MV-4-11 (cell line): ENCODE data around the gene KCNK13.
"Not testable (repeated sequence)": the region's sequence is repeated elsewhere in the genome, so short reads cannot be mapped to it uniquely, and the experiment has no call there.

Source experiments
- DNase-seq: peaks from one replicate; lab custom pipeline; 2025; lab: John Stamatoyannopoulos, UW

KCNK13 gene

GRCh38 chr14:90060965-90061684 lies 669 bp upstream of the KCNK13 start:
- no peak for DNase-seq

DNA sequence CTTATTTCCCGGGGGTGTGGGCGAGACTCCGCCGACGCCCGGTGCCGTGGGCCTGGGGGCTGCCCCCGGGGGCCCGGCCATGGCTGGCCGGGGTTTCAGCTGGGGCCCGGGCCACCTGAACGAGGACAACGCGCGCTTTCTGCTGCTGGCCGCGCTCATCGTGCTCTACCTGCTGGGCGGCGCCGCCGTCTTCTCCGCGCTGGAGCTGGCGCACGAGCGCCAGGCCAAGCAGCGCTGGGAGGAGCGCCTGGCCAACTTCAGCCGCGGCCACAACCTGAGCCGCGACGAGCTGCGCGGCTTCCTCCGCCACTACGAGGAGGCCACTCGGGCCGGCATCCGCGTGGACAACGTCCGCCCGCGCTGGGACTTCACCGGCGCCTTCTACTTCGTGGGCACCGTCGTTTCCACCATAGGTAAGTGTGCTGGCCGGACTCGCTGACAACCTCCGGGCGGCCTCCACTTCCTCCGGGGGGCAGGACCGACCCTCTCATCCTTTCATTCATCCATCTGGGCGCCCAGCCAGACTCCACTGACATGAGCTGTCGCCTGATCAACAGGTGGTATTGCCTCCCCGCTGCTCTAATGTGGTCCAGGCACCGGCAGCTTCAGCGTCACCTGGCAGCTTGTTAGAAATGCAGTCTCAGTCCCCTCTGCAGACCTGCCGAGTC lies 467 bp downstream of the KCNK13 start:
- no peak for DNase-seq

DNA sequence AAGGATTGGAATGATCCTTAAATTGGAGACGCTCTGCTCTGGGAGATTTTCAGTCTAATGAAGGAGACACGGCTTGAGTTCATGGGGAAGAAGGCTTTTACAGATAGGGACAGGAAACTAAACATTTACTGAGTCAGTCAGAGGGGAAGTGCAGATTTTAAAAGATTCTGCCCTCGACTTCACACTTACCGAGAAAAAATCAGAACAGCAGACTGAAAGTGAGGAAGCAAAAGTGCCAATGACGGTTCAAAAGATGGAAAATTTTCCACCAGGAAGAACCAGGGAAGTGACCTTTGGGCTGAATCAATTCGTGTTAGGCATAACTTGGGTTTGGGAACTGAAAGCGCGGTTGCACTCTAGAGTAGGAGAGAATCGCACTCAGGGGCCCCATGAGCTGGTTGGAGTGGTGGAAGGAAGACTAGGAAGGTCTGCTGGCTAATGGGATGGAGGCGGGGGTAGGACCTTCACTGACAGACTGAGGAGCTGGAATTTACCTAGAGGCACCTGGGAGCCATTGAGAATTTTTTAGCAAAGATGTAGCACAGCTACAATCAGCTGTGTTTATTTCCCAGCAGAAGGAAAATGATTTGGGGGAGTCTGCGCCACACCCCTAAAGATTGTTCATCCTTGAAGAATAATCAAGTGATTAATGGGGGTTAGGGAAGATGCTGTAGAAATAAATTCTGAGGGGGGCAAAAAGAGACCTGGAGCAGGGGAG lies 1.2 kb downstream of the KCNK13 start:
- DNase-seq, result peak; percentile 37

DNA sequence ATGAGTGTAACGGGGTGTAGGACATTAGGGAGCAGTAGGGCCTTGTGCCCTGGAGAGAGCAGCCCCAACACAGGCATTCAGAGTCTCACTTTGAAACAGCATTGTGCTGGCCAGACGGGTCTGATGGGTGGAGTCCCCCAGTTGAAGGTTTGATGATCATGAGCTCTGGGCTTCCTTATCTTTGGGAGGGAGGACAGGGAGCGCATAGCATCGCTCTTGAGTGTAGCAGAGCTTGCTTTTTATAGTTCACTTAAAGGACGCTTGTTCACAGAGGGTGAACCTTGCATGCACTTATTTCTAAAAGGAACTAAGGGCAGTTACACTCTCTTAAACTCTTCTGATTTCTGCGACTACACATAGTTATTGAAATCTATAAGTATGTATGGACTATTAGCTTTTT lies 10.6 kb downstream of the KCNK13 start:
- no peak for DNase-seq

DNA sequence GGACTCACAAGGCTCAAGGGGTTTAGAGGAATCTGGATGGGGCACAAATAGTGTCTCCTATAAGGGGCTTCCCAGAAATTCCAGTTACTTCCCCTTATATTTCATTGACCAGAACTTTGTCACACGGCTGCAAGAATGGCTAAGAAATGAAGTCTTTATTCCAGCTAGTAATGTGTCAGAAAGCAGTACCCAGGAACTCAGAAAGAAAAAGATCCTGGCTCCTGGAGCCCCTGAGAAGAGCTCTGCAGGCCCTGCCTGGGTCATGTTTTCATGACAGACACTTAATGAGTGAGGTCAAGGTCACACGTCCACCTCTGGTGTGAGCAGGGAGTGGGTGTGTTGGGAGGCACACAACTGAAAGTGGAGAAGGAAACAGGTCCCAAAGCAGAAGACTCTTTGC lies 17.8 kb downstream of the KCNK13 start:
- DNase-seq, result no peak

- DNase-seq, result peak; percentile 100
These were observed 25.6 kb downstream of the KCNK13 start for GRCh38 chr14:90087433-90087832.

DNA sequence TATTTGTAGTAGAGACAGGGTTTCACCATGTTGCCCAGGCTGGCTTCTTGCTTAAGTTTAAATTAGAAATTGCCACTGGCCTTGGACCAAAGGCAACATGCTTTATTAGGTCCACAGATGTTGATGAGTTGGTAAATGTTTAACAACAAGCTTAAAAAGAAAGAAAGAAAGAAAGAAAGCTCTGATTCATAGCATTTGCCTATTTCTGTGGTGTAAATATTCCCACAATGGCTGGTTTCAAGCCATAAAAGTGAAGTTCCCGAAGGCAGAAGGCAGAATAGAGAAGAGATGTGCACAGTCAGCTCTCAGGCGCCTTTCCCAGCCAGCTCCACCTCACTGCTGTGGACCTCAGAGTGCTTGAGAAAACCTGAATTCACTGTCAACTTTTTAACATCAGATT lies 26.4 kb downstream of the KCNK13 start:
- no peak for DNase-seq

DNA sequence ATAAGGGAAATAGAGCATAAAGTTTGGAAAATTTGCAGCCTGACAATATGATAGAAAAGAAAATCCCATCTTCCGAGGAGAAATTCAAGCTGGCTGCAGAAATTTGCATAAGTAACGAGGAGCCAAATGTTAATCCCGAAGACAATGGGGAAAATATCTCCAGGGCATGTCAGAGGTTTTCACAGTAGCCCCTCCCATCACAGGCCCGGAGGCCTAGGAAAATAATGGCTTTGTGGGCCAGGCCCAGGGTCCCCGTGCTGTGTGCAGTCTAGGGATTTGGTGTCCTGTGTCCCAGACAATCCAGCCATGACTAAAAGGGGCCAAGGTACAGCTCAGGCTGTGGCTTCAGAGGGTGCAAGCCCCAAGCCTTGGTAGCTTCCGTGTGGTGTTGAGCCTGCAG lies 27.7 kb downstream of the KCNK13 start:
- DNase-seq, result not testable (repeated sequence)

- DNase-seq, result no peak
These were observed 29.6 kb downstream of the KCNK13 start for GRCh38 chr14:90091393-90091792.

GRCh38 chr14:90093942-90094595 lies 32.3 kb downstream of the KCNK13 start:
- peak; percentile 94 for DNase-seq

DNA sequence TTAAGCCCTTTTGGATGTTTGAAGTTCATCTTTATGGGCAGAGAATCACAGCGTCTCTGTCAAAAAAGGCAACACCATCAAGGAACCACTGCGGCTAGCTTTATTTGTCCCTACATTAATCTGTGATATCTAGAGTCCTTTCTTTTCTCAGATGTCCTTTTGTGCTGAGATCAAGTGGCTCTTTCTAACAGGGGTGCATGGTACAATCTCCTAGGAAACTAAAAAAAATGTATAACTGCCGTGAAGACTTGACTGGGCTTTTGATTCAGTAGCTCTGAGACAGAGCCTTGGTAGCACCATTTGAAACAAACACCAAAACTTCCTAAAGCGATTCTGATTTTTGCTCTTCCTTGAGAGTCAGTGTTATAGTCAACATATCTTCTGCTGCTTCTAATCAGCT lies 33.3 kb downstream of the KCNK13 start:
- DNase-seq, result no peak

DNA sequence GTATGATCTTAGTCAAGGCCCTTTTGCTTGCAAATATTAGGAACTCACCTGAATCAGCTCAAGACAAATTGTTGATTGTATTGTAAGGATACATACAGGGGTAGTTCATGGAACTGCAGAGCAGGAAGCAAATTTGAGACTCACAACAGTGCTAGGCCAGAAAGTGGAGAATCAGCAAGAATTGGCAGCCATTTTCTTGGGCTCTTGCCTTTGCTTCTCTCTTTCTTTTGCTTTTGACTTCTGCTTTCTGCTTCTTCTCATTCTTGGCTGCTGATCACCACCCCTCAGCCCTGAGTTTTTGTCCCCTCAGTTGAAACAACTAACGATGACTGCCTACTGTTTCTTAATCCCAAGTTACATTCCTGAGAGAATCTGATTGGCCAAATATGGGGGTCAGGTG lies 34.8 kb downstream of the KCNK13 start:
- peak; percentile 5 for DNase-seq

- DNase-seq, result no peak
These were observed 42.0 kb downstream of the KCNK13 start for GRCh38 chr14:90103808-90104207.

DNA sequence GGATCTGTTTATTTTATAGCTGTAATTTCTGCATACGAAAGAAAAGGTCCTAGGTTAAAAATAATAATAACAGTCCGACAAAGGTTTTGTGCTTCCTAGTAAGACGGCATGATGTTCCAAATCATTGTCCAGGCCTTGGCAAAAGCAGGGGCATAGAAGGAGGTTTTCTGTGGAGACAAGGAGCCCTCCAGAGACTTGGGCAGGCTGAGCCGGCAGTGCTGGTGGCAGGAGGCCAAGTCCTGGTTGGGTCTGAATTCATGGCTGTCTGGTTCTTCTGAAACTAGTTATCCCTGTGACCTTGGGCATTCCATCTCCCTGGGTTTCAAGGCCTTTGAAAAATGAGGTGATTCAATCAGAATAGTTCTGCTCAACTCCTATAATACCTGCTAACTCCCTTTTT lies 44.0 kb downstream of the KCNK13 start:
- no peak for DNase-seq

DNA sequence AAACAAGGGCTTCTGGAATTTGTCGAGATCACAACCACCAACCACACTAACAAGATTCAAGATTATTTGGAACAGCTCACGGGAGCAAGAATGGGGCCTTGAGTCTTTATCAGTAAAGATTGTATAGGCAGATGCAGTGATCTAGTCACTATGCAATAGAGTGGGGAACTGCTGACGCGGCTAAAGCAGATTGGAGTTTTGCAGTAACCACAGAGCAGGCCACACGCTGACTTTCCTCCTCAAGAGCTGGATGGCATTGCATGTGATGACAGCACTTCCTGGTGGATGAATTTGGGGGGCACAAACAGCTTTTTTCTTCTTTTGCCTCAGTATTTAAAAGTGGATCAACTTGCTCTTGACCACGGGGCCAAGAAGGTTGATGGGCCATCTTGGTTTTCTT lies 46.0 kb downstream of the KCNK13 start:
- peak; percentile 79 for DNase-seq

DNA sequence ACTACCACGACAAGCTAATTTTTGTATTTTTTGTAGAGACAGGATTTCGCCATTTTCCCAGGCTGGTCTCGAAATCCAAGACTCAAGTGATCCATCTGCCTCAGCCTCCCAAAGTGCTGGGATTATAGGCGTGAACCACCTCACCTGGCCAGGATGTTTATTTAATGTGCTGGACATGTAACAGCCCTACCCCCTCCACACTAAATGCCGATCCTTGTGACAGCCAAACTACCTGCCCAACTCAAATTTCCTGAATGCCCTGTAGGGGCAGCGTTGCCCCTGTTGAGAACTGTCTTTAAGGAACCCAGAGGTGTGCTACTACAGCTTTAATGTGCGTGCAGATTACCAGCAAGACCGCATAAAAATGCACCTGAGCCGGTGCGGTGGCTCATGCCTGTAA lies 48.1 kb downstream of the KCNK13 start:
- DNase-seq, result peak; percentile 25

- no peak for DNase-seq
These were observed 50.2 kb downstream of the KCNK13 start for GRCh38 chr14:90111895-90112534.

GRCh38 chr14:90114554-90114953 lies 52.8 kb downstream of the KCNK13 start:
- DNase-seq, result no peak

GRCh38 chr14:90115780-90116179 lies 54.0 kb downstream of the KCNK13 start:
- no peak for DNase-seq

GRCh38 chr14:90116444-90116843 lies 54.6 kb downstream of the KCNK13 start:
- DNase-seq, result no peak

DNA sequence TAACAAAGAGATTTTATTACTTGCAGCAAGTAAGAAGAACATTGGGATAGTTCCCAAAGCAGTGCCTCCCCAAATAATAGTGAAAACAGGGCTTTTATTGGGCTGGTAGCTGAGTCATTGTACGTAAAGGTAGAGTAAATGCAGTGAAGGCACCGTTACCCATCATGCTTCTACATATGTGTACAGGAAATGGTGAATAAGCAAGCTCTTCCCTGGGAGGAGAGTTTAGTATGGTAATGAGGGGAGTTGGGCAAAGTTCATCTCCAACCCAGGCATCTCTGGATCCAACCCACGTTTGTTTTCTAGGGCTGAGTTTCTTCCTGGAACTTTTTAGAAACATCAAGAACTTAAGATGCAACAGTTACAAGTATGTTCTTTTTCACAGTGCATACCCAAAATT lies 56.2 kb downstream of the KCNK13 start:
- no peak for DNase-seq

DNA sequence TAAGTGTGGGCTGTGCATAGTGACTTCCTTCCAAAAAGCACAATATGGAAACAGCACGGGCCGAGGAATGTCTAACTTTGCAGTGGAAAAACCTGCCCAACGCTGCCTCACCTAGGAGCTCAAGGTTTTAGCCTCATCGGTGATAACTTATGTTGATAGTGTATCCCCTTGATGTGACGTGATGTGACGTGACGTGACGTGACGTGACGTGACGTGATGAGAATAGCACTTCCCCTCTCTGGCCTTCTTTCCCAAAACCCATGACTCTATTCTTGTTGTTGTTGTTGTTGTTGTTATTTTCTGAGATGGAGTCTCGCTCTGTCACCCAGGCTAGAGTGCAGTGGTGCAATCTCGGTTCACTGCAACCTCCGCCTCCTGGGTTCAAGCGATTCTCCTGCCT lies 64.5 kb downstream of the KCNK13 start:
- no peak for DNase-seq
